IMR-90 (cell line): ENCODE measurements around the gene EMSY. TPM values are rescaled to one million over a fixed set of nuclear protein-coding genes. Genes with fewer than 3 reads are reported as not detected.

ENCODE experiments used
- ATAC-seq: fragments of 200-7000 bp; cut with Tn5 transposase; 2 replicates; pipeline ENCODE4 v1.9.1; 2020; ENCODE audit warnings: low read depth, mild to moderate bottlenecking, moderate library complexity
- BruUV-seq: library from RNA; stranded (reverse); fragments of 400-500 nt; replicated peaks from 2 replicates; lab custom pipeline; 2021; lab: Mats Ljungman, UMichigan
- CTCF ChIA-PET: fragments of 300-600 bp; formaldehyde crosslinking; extraction: SDS; loops from one replicate; lab custom pipeline; 2021; ENCODE audit warnings: antibody characterized with exemption; lab: Yijun Ruan, JAX
- POLR2A ChIA-PET: fragments of 300-600 bp; sonication (Branson Sonifier 250); formaldehyde crosslinking; loops from one replicate; lab custom pipeline; 2022; ENCODE audit warnings: antibody characterized with exemption; ENCODE audit not compliant: unreplicated experiment; lab: Charles Lee
- DNase-seq: peaks from one replicate; pipeline ENCODE4 v3.0.0; 2013
- H2AFZ ChIP-seq: replicated peaks from 2 replicates; pipeline ENCODE3; 2013; ENCODE audit warnings: low read length, mild to moderate bottlenecking; ENCODE audit not compliant: poor library complexity
- H2AK5ac ChIP-seq: 2 replicates; pipeline ENCODE4 v1.6.1; 2013; ENCODE audit warnings: low read depth, low read length, inconsistent platforms
- H2AK9ac ChIP-seq: replicated peaks from 2 replicates; pipeline ENCODE3; 2013; ENCODE audit warnings: mild to moderate bottlenecking, low read depth, low read length, moderate library complexity; ENCODE audit not compliant: poor library complexity
- H2BK120ac ChIP-seq: 2 replicates; pipeline ENCODE4 v1.6.1; 2013; ENCODE audit warnings: low read depth, low read length, inconsistent platforms
- H2BK15ac ChIP-seq: 3 replicates; pipeline ENCODE4 v1.6.1; 2013; ENCODE audit warnings: low read depth, low read length, inconsistent platforms
- H2BK20ac ChIP-seq: 2 replicates; pipeline ENCODE4 v1.6.1; 2013; ENCODE audit warnings: low read depth, mild to moderate bottlenecking, inconsistent platforms, low read length, moderate library complexity
- H2BK5ac ChIP-seq: 2 replicates; pipeline ENCODE4 v1.6.1; 2013; ENCODE audit warnings: mild to moderate bottlenecking, low read depth, low read length, inconsistent platforms; ENCODE audit not compliant: poor library complexity, severe bottlenecking
- H3K14ac ChIP-seq: replicated peaks from 2 replicates; pipeline ENCODE4 v1.6.1; 2013; ENCODE audit warnings: low read depth, low read length, inconsistent platforms
- H3K18ac ChIP-seq: 2 replicates; pipeline ENCODE4 v1.6.1; 2013; ENCODE audit warnings: low read depth, low read length, control low read depth
- H3K23ac ChIP-seq: 2 replicates; pipeline ENCODE4 v1.6.1; 2013; ENCODE audit warnings: low read depth, low read length, inconsistent platforms
- H3K27ac ChIP-seq: 2 replicates; pipeline ENCODE4 v1.5.1; 2013; ENCODE audit warnings: mild to moderate bottlenecking, control low read depth, low read length; ENCODE audit not compliant: insufficient read depth
- H3K27me3 ChIP-seq: 2 replicates; pipeline ENCODE4 v1.6.1; 2013; ENCODE audit warnings: low read length; ENCODE audit not compliant: control insufficient read depth, insufficient read depth
- H3K36me3 ChIP-seq: 2 replicates; pipeline ENCODE4 v1.6.1; 2013; ENCODE audit warnings: low read length, mixed read lengths; ENCODE audit not compliant: control insufficient read depth, insufficient read depth
- H3K4ac ChIP-seq: 2 replicates; pipeline ENCODE4 v1.6.1; 2013; ENCODE audit warnings: low read depth, low read length, inconsistent platforms
- H3K4me1 ChIP-seq: 2 replicates; pipeline ENCODE4 v1.6.1; 2013; ENCODE audit warnings: low read length, mixed read lengths; ENCODE audit not compliant: control insufficient read depth, insufficient read depth
- H3K4me2 ChIP-seq: 2 replicates; pipeline ENCODE4 v1.6.1; 2013; ENCODE audit warnings: low read depth, mild to moderate bottlenecking, control low read depth, low read length, moderate library complexity
- H3K4me3 ChIP-seq: 2 replicates; pipeline ENCODE4 v1.5.1; 2013; ENCODE audit warnings: low read depth, mild to moderate bottlenecking, control low read depth, low read length, moderate library complexity; ENCODE audit not compliant: insufficient read depth
- H3K56ac ChIP-seq: 2 replicates; pipeline ENCODE4 v1.6.1; 2013; ENCODE audit warnings: low read length, inconsistent platforms; ENCODE audit not compliant: insufficient read depth; ENCODE audit errors: extremely low read depth
- H3K79me1 ChIP-seq, 2 experiments: 2 replicates each; pipeline ENCODE4 v1.6.1; 2013; ENCODE audit warnings: low read length in 2 of 2, inconsistent platforms in 1 of 2, low read depth in 1 of 2
- H3K9ac ChIP-seq: 2 replicates; pipeline ENCODE4 v1.6.1; 2013; ENCODE audit warnings: low read depth, low read length, control low read depth
- H3K9me1 ChIP-seq: 2 replicates; pipeline ENCODE4 v1.6.1; 2013; ENCODE audit warnings: low read length, inconsistent platforms; ENCODE audit not compliant: insufficient read depth
- H3K9me3 ChIP-seq: 2 replicates; pipeline ENCODE4 v1.6.1; 2013; ENCODE audit warnings: low read length; ENCODE audit not compliant: control insufficient read depth, insufficient read depth
- H4K20me1 ChIP-seq: 2 replicates; pipeline ENCODE4 v1.6.1; 2013; ENCODE audit warnings: low read length, inconsistent platforms; ENCODE audit not compliant: insufficient read depth
- H4K5ac ChIP-seq: 2 replicates; pipeline ENCODE4 v1.6.1; 2013; ENCODE audit warnings: mild to moderate bottlenecking, low read depth, low read length, control low read depth
- H4K8ac ChIP-seq, 2 experiments: 2 replicates each; pipeline ENCODE4 v1.6.1; 2013; ENCODE audit warnings: low read depth in 2 of 2, low read length in 2 of 2, control low read depth in 1 of 2, inconsistent platforms in 1 of 2
- H4K91ac ChIP-seq: 2 replicates; pipeline ENCODE4 v1.6.1; 2013; ENCODE audit warnings: low read depth, low read length, inconsistent platforms; ENCODE audit not compliant: insufficient read depth
- FOS ChIP-seq: fragments of 150-350 bp; IDR thresholded peaks from 2 replicates; pipeline ENCODE4 v1.6.1; 2016; ENCODE audit warnings: low read depth, low read length
- SMC3 ChIP-seq: fragments of 150-350 bp; IDR thresholded peaks from 2 replicates; pipeline ENCODE4 v1.6.1; 2016; ENCODE audit warnings: low read depth, mild to moderate bottlenecking, antibody characterized with exemption, low read length, moderate library complexity
- WGBS, 2 experiments: methylation state at CpG; one replicate each; pipeline versions ENCODE4 v1.1.5 to v1.1.7; 2013; ENCODE audit warnings: missing lambda C conversion rate in 2 of 2; ENCODE audit not compliant: insufficient read length in 1 of 2; ENCODE audit errors: extremely low coverage in 2 of 2; 5-methylcytosine and 5-hydroxymethylcytosine counted together
- dilution Hi-C: fragments of 300-500 bp; cut with HindIII; formaldehyde crosslinking; loops from one replicate; pipeline ENCODE4 v1.14.3; 2018; ENCODE audit warnings: low sequenced_read_pairs; ENCODE audit not compliant: unreplicated experiment
- in situ Hi-C: fragments of 300-500 bp; cut with MboI; formaldehyde crosslinking; loops from 3 replicates; pipeline ENCODE4 v1.14.3; 2019; ENCODE audit warnings: low sequenced_read_pairs, inconsistent platforms, mixed read lengths
- intact Hi-C: fragments of 100-400 bp; cut with micrococcal nuclease; formaldehyde crosslinking; loops from 2 replicates; pipeline ENCODE4 v1.10.0; 2022
- polyA plus RNA-seq, 3 experiments: library from polyadenylated mRNA; depleted of rRNA; stranded (reverse); fragments of >200 nt; gene quantifications; 2 replicates each; pipeline ENCODE4 v1.2.3, GENCODE V29; 2012; ENCODE audit warnings: low replicate concordance in 1 of 3
- total RNA-seq: library from RNA; depleted of rRNA; stranded (reverse); fragments of >200 nt; gene quantifications from 2 replicates; pipeline ENCODE4 v1.2.3, GENCODE V29; 2012

Gene EMSY
- total and polyA plus RNA-seq, 2 of the 4 experiments (the other 2 are of a cell fraction), result 14.1 to 22.0 TPM

- Histone ChIP-seq H3K27me3 (no peaks in the 10 kb centered on the region), H3K9me3 (no peaks in the 10 kb centered on the region), H3K9ac (no peak overlapping the region), H2BK20ac (no peak overlapping the region), H4K20me1 (no peaks in the 10 kb centered on the region), H2AFZ (no peak overlapping the region), H3K4me1 (peaks cover 4% of the 10 kb centered on the region; the same call in 1 of the 2 replicates), H4K91ac (no peak overlapping the region), H3K79me1 (peaks cover 0 to 4% of the 10 kb centered on the region in 2 experiments; a peak in 1 of 4 replicates), H3K18ac (no peak overlapping the region), H2AK5ac (no peak overlapping the region), H3K4ac (no peak overlapping the region), H3K27ac (no peak overlapping the region), H2BK120ac (no peak overlapping the region), H3K9me1 (peaks cover 7% of the 10 kb centered on the region), H4K5ac (no peak overlapping the region), H4K8ac (no peak overlapping the region), H3K36me3 (peaks cover 3% of the 10 kb centered on the region; the same call in 1 of the 2 replicates), H3K4me2 (no peak overlapping the region), H3K56ac (no peak overlapping the region), H3K23ac (no peak overlapping the region), H2BK15ac (no peak overlapping the region), H2AK9ac (no peak overlapping the region), H3K14ac (no peak overlapping the region), H3K4me3 (no peak overlapping the region), H2BK5ac (no peak overlapping the region)
- ChIA-PET POLR2A (no interaction called here), CTCF (interaction anchor here (0.7 to 1.0 kb wide), 2 partner anchors 14 to 153 kb away, joined by 3 read pairs; no protein-coding TSS in a partner anchor)
- WGBS, 2 experiments, result no CpG with 5 or more reads among the region's 2 CpGs
- no peak for ATAC-seq
- TF ChIP-seq FOS (no peak), SMC3 (no peak)
- dilution Hi-C loops, result no loop called here
- no TSS peak for BruUV-seq
- DNase-seq, result no peak
- intact Hi-C loops, result no loop called here
- in situ Hi-C loops, result loop anchor here (10.0 kb wide), 1 partner anchor 312 kb away; no protein-coding TSS in a partner anchor
Measured at GRCh38 chr11:76526878-76527277, 82.1 kb downstream of the EMSY start.
